ENCODE data around the gene VPS35L.
A peak's percentile ranks its signal among the peaks of the same experiment; 100 is the strongest.

- no peak for TF ChIP-seq POLR2A (IDR thresholded peaks at IDR 0.05)
- peak; percentile 50 to 85 (median 59) for TF ChIP-seq CTCF (IDR thresholded peaks at IDR 0.05)
- no peak for TF ChIP-seq EP300 (IDR thresholded peaks at IDR 0.05)
Measured at GRCh38 chr16:19601083-19601976, 45.8 kb downstream of the VPS35L start.

Measured in tibial nerve (tissue), 4 donors.